Measurements from ENCODE around the gene IDUA. TPM values are rescaled to one million over a fixed set of nuclear protein-coding genes. Genes with fewer than 3 reads are reported as not detected.

The IDUA gene
- total RNA-seq, 1 donor from 2014 or later: 12.9 TPM

- intact Hi-C loops (cut with DNase I): no loop called here
- DNase-seq (ENCODE audit: low spot score): no peak
Measured at GRCh38 chr4:982291-982690, 4.6 kb upstream of the IDUA start.

GRCh38 chr4:982814-983213 is 4.0 kb upstream of the IDUA start:
- intact Hi-C loops (cut with DNase I): no loop called here
- no peak for DNase-seq (ENCODE audit: low spot score)

GRCh38 chr4:984336-985054 is 2.3 kb upstream of the IDUA start:
- intact Hi-C loops (cut with DNase I): loop anchor here (5.0 kb wide), 1 partner anchor 242 kb away; no protein-coding TSS in a partner anchor
- no peak for DNase-seq (ENCODE audit: low spot score)

GRCh38 chr4:985123-985830 is 1.6 kb upstream of the IDUA start:
- DNase-seq (ENCODE audit: low spot score): no peak
- intact Hi-C loops (cut with DNase I): loop anchor here (5.0 kb wide), 1 partner anchor 243 kb away; no protein-coding TSS in a partner anchor

- DNase-seq (ENCODE audit: low spot score): no peak
- intact Hi-C loops (cut with DNase I): loop anchor here (2.0 to 5.0 kb wide), 2 partner anchors 54 to 244 kb away; partner anchors contain the start of genes GAK and TMEM175
Measured at GRCh38 chr4:986428-986878, 391 bp upstream of the IDUA start.

- DNase-seq (ENCODE audit: low spot score): no peak
- intact Hi-C loops (cut with DNase I): loop anchor here (2.0 to 5.0 kb wide), 2 partner anchors 55 to 246 kb away; partner anchors contain the start of genes GAK and TMEM175
Measured at GRCh38 chr4:987624-988513, 1.0 kb downstream of the IDUA start.

- intact Hi-C loops (cut with DNase I): loop anchor here (5.0 kb wide), 1 partner anchor 247 kb away; no protein-coding TSS in a partner anchor
Measured at GRCh38 chr4:988726-989721, 2.2 kb downstream of the IDUA start.

GRCh38 chr4:989722-990471 is 3.1 kb downstream of the IDUA start:
- intact Hi-C loops (cut with DNase I): loop anchor here (5.0 kb wide), 1 partner anchor 248 kb away; no protein-coding TSS in a partner anchor

More at GRCh38 chr4:988726-989721, 2.2 kb downstream of the IDUA start:
- no peak for DNase-seq (ENCODE audit: low spot score)

GRCh38 chr4:990746-991367 is 4.0 kb downstream of the IDUA start:
- intact Hi-C loops (cut with DNase I): no loop called here
- DNase-seq (ENCODE audit: low spot score): no peak

More at GRCh38 chr4:989722-990471, 3.1 kb downstream of the IDUA start:
- no peak for DNase-seq (ENCODE audit: low spot score)

GRCh38 chr4:991451-992296 is 4.8 kb downstream of the IDUA start:
- DNase-seq (ENCODE audit: low spot score): no peak
- intact Hi-C loops (cut with DNase I): no loop called here

- intact Hi-C loops (cut with DNase I): no loop called here
- no peak for DNase-seq (ENCODE audit: low spot score)
Measured at GRCh38 chr4:992297-993110, 5.7 kb downstream of the IDUA start.

- intact Hi-C loops (cut with DNase I): no loop called here
- DNase-seq (ENCODE audit: low spot score): no peak
Measured at GRCh38 chr4:993111-994029, 6.5 kb downstream of the IDUA start, which contains the start of gene SLC26A1. Gene SLC26A1, minus strand, starts transcription at chr4:993404. Its CDS starts 1,701 bp downstream, at chr4:991703.

- no peak for DNase-seq (ENCODE audit: low spot score)
- intact Hi-C loops (cut with DNase I): no loop called here
Measured at GRCh38 chr4:995311-996026, 8.6 kb downstream of the IDUA start.

All from cardiac septum (tissue), 1 donor.